Mucosa of descending colon (tissue), 3 donors: ENCODE results near the gene CYGB. TPM values are rescaled to one million over a fixed set of nuclear protein-coding genes. Genes with fewer than 3 reads are reported as not detected.
A peak's percentile ranks its signal among the peaks of the same experiment; 100 is the strongest.
"Not testable (repeated sequence)": the region's sequence is repeated elsewhere in the genome, so short reads cannot be mapped to it uniquely, and the experiment has no call there.

Experiments
- ATAC-seq: fragments of 200-7000 bp; cut with Tn5 transposase; one replicate; pipeline ENCODE4 v1.9.1; 2020; ENCODE audit warnings: mild to moderate bottlenecking, moderate library complexity
- DNase-seq, 3 donors: peaks; one replicate each; pipeline ENCODE4 v3.0.0-alpha.2; 2020
- H3K36me3 ChIP-seq: fragments of 200-600 bp; one replicate; pipeline ENCODE4 v1.8.0; 2021; ENCODE audit warnings: low read depth, mild to moderate bottlenecking
- H3K4me1 ChIP-seq: fragments of 200-600 bp; one replicate; pipeline ENCODE4 v1.8.0; 2021; ENCODE audit warnings: low read depth, mild to moderate bottlenecking
- H3K4me3 ChIP-seq: fragments of 200-600 bp; one replicate; pipeline ENCODE4 v1.8.0; 2021; ENCODE audit warnings: mild to moderate bottlenecking
- H3K9me3 ChIP-seq: fragments of 200-600 bp; one replicate; pipeline ENCODE4 v1.8.0; 2021; ENCODE audit warnings: mild to moderate bottlenecking
- intact Hi-C, 2 donors: fragments of 100-400 bp; cut with DNase I in 1 of 2; cut with micrococcal nuclease in 1 of 2; formaldehyde crosslinking; loops; one replicate each; pipeline versions ENCODE4 v1.11.0 to v1.11.1; 2022; cut with DNase I, micrococcal nuclease
- total RNA-seq, 3 donors: library from RNA; stranded (reverse); fragmentation: NEBNext Ultra II Directional in 2 of 3; extraction: Animal tissue kit (Norgen Biotek cat#: 25700) in 2 of 3; gene quantifications; one replicate each; pipeline versions ENCODE4 v1.2.1 to v1.2.4, GENCODE V29; 2021 to 2023
- TF ChIP-seq, protein P1 (sequence below): fragments of 200-600 bp; IDR thresholded peaks from one replicate; pipeline ENCODE4 v1.8.0; 2022; ENCODE audit warnings: antibody characterized with exemption, mild to moderate bottlenecking
- donor health status: DM: no; HTN: no; CAD: no; lungs with moderate emphysema.
- donor health status: DM: no; HTN: no; CAD: no.
- donor health status: DM: no; HTN: yes; CAD: no.

The CYGB gene
- total RNA-seq, 3 donors from 2014 or later = 10.6 to 24.0 (median 15.1) TPM

DNA sequence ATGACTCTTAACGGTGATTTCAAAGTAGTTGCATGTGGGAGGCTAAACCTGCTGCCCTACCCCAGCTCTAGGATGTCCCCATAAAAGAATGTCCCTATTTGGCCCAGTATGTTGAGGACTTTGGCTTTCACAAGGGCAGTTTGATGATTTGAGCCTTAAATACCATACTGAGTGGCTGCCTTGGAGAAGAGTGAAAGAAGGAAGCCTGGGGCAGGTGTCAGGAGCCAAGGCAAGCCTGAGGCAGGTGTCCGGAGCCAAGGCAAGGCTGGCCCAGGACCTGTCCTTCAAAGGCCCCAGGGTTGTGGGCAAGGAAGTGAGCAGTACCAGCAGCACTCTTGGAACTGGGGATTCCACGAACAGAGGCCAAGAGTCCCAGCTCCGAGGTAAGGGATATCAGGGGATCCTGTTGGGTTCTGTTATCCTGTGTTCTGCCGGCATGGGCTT, 29.5 kb upstream of the CYGB start:
- intact Hi-C loops = no loop called here
- TF ChIP-seq, protein P1, sequence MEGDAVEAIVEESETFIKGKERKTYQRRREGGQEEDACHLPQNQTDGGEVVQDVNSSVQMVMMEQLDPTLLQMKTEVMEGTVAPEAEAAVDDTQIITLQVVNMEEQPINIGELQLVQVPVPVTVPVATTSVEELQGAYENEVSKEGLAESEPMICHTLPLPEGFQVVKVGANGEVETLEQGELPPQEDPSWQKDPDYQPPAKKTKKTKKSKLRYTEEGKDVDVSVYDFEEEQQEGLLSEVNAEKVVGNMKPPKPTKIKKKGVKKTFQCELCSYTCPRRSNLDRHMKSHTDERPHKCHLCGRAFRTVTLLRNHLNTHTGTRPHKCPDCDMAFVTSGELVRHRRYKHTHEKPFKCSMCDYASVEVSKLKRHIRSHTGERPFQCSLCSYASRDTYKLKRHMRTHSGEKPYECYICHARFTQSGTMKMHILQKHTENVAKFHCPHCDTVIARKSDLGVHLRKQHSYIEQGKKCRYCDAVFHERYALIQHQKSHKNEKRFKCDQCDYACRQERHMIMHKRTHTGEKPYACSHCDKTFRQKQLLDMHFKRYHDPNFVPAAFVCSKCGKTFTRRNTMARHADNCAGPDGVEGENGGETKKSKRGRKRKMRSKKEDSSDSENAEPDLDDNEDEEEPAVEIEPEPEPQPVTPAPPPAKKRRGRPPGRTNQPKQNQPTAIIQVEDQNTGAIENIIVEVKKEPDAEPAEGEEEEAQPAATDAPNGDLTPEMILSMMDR = no peak
- Histone ChIP-seq H3K4me3 (no peak overlapping the region), H3K4me1 (no peaks in the 10 kb centered on the region), H3K36me3 (no peaks in the 10 kb centered on the region), H3K9me3 (no peaks in the 10 kb centered on the region)
- no peak for DNase-seq
- ATAC-seq = no peak

GRCh38 chr17:76566613-76566943, 29.1 kb upstream of the CYGB start:
- TF ChIP-seq, protein P1 = no peak
- Histone ChIP-seq H3K4me1 (peaks cover 2% of the 10 kb centered on the region), H3K9me3 (no peaks in the 10 kb centered on the region), H3K4me3 (no peak overlapping the region), H3K36me3 (no peaks in the 10 kb centered on the region)
- intact Hi-C loops = no loop called here
- DNase-seq = no peak
- no peak for ATAC-seq

GRCh38 chr17:76565728-76566612, 28.5 kb upstream of the CYGB start:
- intact Hi-C loops = no loop called here
- DNase-seq (no peak), ATAC-seq (no peak)
- Histone ChIP-seq H3K36me3 (no peaks in the 10 kb centered on the region), H3K9me3 (no peaks in the 10 kb centered on the region), H3K4me3 (no peak overlapping the region), H3K4me1 (peaks cover 3% of the 10 kb centered on the region)
- TF ChIP-seq, protein P1 = no peak

DNA sequence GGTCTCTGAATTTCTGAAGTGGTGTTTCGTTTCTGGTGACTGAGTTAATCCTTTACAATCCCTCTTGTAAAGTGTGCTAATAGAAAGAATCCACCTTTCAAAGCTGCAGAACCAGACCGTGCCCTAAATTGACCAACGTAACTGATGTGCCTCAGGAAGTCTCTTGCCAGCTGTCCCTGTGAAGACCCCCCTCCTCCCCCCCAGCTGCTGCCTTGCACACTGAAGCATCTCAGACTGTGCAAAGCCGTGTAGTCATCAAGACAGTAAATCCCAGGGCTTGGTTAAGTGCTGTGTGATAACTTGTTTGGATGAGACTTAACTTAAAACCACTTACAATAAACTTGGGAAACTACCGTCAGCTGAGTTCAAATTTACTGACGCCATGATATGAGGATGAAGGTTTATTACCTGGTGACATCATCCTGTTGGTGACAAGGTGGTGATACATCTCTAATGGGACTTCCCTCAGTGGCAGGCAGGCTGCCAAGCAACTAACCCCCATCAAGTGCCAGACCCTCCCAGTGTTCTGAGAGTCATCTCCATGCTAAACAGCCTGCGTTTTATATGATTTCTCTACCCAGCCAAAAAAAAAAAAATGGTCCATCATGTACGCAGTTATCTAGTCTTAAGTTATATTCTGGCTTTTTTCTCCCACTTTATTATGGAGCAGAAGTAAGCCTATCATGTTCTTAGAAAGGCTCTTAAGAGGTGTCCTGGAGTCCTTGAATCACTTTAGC, 27.6 kb upstream of the CYGB start:
- peak; percentile 35 for ATAC-seq
- DNase-seq, H3K4me1 ChIP-seq, H3K36me3 ChIP-seq, H3K9me3 ChIP-seq, H3K4me3 ChIP-seq, intact Hi-C loops: not testable (repeated sequence)

- H3K36me3 ChIP-seq, intact Hi-C loops, H3K9me3 ChIP-seq, ATAC-seq, H3K4me3 ChIP-seq, DNase-seq: not testable (repeated sequence)
- peaks cover 23% of the 10 kb centered on the region for H3K4me1 ChIP-seq
Measured at GRCh38 chr17:76563359-76563758, 25.9 kb upstream of the CYGB start.

DNA sequence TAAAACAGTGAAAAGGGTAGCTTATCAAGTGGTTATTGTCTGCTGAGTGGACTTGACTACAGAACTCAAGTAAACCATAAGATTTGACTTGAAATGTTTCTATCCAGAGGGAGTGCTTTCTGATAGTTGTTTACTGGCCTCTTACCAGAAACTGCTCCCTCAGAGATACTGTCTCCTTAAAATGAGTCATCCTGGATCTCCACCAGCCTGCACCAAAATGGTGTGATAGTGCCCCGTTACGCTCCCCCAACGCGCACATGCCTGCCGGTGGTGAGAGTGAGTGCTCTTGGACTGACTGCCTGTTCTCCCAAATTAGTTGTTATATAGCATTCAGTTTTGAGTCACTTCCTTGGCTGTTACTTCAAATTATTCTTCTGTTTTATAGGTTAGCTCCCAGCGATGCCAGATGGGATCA, 25.2 kb upstream of the CYGB start:
- Histone ChIP-seq H3K4me3 (no peak overlapping the region), H3K4me1 (peaks cover 26% of the 10 kb centered on the region), H3K9me3 (no peaks in the 10 kb centered on the region), H3K36me3 (no peaks in the 10 kb centered on the region)
- DNase-seq (no peak), ATAC-seq (no peak)
- TF ChIP-seq, protein P1 = no peak
- intact Hi-C loops = no loop called here
